Esophagus squamous epithelium (tissue), 4 donors: ENCODE results near the gene PTPRG.

Source experiments
- POLR2A ChIP-seq, 4 donors: fragments of 450-650 bp; IDR thresholded peaks; one replicate each; pipeline ENCODE4 v1.6.1; 2017; ENCODE audit warnings: antibody characterized with exemption in 4 of 4, mild to moderate bottlenecking in 4 of 4, moderate library complexity in 3 of 4
- TF ChIP-seq, protein P1 (sequence below), 6 experiments: fragments of 450-650 bp in 4 of 6; fragments of 200-600 bp in 2 of 6; sonication (generic) in 2 of 6; IDR thresholded peaks; one replicate each; pipeline ENCODE4 v1.5.1; 2016 to 2019; ENCODE audit warnings: antibody characterized with exemption in 6 of 6, mild to moderate bottlenecking in 4 of 6, moderate library complexity in 4 of 6

DNA sequence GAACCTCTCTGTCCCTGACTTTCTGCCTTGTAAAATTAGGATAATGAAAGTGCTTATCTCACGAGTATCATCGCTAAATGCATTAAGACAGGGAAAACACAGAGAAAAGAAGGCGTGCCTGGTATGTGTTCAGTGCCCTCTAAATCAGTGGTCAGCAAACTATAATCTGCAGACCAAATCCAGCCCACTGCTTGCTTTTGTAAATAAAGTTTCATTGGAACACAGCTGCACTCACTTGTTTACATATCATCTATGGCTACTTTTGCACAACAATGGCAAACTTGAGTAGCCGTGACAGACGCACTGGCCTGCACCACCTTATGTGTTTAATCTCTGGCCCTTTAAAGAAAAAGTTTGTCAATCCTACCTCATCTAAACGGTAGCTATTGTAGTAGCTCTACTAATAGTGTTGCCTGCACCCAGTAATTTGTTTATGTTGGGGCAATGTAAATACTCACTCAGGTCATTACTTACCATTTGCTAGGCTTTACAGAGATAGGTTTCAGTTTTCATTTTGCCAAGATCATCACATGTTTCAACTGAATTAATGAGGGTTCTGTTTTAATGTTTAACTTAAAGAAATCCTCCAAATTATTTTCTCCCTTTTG lies 582.6 kb downstream of the PTPRG start:
- TF ChIP-seq, protein P1, sequence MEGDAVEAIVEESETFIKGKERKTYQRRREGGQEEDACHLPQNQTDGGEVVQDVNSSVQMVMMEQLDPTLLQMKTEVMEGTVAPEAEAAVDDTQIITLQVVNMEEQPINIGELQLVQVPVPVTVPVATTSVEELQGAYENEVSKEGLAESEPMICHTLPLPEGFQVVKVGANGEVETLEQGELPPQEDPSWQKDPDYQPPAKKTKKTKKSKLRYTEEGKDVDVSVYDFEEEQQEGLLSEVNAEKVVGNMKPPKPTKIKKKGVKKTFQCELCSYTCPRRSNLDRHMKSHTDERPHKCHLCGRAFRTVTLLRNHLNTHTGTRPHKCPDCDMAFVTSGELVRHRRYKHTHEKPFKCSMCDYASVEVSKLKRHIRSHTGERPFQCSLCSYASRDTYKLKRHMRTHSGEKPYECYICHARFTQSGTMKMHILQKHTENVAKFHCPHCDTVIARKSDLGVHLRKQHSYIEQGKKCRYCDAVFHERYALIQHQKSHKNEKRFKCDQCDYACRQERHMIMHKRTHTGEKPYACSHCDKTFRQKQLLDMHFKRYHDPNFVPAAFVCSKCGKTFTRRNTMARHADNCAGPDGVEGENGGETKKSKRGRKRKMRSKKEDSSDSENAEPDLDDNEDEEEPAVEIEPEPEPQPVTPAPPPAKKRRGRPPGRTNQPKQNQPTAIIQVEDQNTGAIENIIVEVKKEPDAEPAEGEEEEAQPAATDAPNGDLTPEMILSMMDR (IDR thresholded peaks at IDR 0.05) = no peak
- TF ChIP-seq POLR2A (IDR thresholded peaks at IDR 0.05) = no peak
